Keratinocyte (primary cell): ENCODE measurements around the gene SYNJ1.

Experiments used
- EZH2 ChIP-seq: IDR thresholded peaks from one replicate; pipeline ENCODE4 v1.6.1; 2012; ENCODE audit warnings: inconsistent platforms, mild to moderate bottlenecking, low read length, moderate library complexity
- TF ChIP-seq, protein P1 (sequence below), 3 experiments: IDR thresholded peaks in 1 of 3; conservative IDR thresholded peaks in 1 of 3; optimal IDR thresholded peaks in 1 of 3; 2 replicates in 2 of 3; 3 replicates in 1 of 3; pipeline versions ENCODE3 to v1.5.1; 2011; ENCODE audit warnings: low read length in 3 of 3, mild to moderate bottlenecking in 3 of 3, moderate library complexity in 2 of 3, control low read depth in 1 of 3, inconsistent platforms in 1 of 3; ENCODE audit not compliant: insufficient read depth in 2 of 3; ENCODE audit errors: extremely low read depth in 1 of 3

GRCh38 chr21:32710069-32710784 lies 17.6 kb downstream of the SYNJ1 start:
- TF ChIP-seq, protein P1, sequence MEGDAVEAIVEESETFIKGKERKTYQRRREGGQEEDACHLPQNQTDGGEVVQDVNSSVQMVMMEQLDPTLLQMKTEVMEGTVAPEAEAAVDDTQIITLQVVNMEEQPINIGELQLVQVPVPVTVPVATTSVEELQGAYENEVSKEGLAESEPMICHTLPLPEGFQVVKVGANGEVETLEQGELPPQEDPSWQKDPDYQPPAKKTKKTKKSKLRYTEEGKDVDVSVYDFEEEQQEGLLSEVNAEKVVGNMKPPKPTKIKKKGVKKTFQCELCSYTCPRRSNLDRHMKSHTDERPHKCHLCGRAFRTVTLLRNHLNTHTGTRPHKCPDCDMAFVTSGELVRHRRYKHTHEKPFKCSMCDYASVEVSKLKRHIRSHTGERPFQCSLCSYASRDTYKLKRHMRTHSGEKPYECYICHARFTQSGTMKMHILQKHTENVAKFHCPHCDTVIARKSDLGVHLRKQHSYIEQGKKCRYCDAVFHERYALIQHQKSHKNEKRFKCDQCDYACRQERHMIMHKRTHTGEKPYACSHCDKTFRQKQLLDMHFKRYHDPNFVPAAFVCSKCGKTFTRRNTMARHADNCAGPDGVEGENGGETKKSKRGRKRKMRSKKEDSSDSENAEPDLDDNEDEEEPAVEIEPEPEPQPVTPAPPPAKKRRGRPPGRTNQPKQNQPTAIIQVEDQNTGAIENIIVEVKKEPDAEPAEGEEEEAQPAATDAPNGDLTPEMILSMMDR (optimal IDR thresholded peaks at IDR 0.05 in 1 of 3, IDR thresholded peaks at IDR 0.05 in 1 of 3, conservative IDR thresholded peaks at IDR 0.05 in 1 of 3; ENCODE audit: extremely low read depth in 1 of 3, insufficient read depth in 2 of 3, low read length in 3 of 3) = no peak
- no peak for TF ChIP-seq EZH2
